Activated gamma-delta T cell treated with anti-CD3 and anti-CD28 coated beads, Interleukin-2, amount 50 U/mL, for 16 hours (primary cell): ENCODE results near the gene SPEG.

Source experiments
- DNase-seq: peaks from one replicate; pipeline ENCODE4 v3.0.0-alpha.2; 2020; ENCODE audit warnings: low read depth

The SPEG gene

GRCh38 chr2:219536967-219537366 lies 102.3 kb downstream of the SPEG start:
- no peak for DNase-seq

- no peak for DNase-seq
Observed at GRCh38 chr2:219537657-219538488, 103.2 kb downstream of the SPEG start.

- DNase-seq: no peak
Observed at GRCh38 chr2:219538504-219538951, 103.9 kb downstream of the SPEG start.

- no peak for DNase-seq
Observed at GRCh38 chr2:219538956-219539788, 104.5 kb downstream of the SPEG start.

GRCh38 chr2:219539926-219540678 lies 105.5 kb downstream of the SPEG start:
- no peak for DNase-seq

DNA sequence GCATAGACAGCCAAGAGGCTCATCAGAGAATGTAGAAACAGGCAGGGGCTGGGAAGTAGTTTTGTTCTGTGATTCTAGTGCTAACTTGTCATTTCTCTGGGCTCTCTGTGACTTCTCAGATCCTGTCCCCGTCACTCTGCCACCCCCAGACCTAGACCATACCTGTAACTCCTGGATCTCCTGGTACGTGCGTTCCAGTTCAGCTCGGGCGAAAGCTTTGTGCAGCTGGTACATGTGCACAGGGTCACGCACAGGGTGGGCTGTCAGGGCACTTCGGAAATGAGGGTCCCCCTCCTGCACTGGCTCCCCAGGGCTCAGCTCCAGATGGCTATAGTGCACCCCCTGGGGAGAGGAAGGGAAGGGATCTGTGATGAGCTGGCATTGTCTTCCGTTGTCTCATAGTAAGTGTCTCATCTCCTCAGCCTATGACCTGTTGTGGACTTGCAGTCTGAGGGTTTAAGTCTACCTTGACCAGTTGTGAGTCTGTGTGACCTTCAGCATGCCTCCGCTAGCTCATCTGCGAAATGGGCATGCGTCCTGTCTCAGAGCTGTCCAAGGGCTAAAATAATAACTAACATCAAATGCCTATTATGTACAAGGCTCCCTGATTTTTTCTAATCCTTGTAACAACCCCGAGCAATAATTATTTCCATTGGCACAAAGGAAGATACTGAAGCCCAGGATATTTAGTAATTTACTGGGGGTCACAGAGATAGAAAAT lies 106.3 kb downstream of the SPEG start:
- no peak for DNase-seq

DNA sequence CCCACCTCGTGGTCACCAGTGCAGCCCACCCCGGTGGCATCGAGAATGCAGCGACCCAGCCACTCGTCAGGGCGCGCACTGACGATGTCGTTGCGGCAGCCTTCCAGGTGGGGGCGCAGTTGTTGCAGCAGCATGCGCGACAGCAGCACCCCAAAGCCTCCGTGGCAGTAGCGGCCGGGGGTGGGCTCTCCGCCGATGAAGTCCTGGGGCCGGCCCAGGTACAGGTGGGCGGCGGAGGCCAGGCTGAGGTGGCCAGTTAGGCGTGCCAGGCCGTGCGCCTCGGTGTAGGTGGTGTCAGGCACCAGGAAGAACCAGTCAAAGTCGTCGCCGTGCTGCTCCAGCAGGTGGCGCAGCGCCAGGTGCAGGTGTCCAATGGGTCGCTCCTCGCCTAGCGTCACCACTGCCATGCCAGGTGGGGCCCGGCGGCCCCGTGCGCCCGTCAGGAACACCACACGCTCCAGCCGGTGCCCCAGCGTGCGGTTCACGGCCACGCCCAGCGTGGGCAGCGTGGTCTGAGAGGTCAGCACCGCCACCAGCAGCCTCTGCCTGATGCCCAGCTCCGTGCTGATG lies 107.1 kb downstream of the SPEG start:
- DNase-seq: peak; percentile 74

GRCh38 chr2:219542931-219543595 lies 108.4 kb downstream of the SPEG start:
- peak; percentile 3 for DNase-seq

- DNase-seq: peak; percentile 85
Observed at GRCh38 chr2:219543596-219544358, 109.1 kb downstream of the SPEG start, which contains the start of the genes CHPF and TMEM198. Gene CHPF, minus strand, starts transcription at chr2:219543809. Its CDS starts 271 bp downstream, at chr2:219543538. Gene TMEM198, plus strand, starts transcription at chr2:219544028. Its CDS starts 700 bp downstream, at chr2:219544728.

DNA sequence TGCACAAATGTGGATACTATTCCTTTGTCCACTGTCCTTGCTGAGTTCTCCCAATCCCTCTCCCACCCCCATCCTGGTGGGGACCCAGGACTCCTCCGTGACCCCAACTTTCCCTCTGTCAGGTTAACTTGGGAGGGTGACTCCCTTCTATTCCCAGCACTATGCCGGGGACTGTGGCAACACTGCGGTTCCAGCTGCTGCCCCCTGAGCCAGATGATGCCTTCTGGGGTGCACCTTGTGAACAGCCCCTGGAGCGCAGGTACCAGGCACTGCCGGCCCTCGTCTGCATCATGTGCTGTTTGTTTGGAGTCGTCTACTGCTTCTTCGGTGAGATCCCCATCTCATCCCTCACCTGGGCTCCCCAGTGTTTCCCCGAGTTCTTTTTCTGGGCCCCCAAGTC lies 109.9 kb downstream of the SPEG start:
- DNase-seq: no peak

GRCh38 chr2:219545295-219545942 lies 110.8 kb downstream of the SPEG start:
- DNase-seq: no peak

DNA sequence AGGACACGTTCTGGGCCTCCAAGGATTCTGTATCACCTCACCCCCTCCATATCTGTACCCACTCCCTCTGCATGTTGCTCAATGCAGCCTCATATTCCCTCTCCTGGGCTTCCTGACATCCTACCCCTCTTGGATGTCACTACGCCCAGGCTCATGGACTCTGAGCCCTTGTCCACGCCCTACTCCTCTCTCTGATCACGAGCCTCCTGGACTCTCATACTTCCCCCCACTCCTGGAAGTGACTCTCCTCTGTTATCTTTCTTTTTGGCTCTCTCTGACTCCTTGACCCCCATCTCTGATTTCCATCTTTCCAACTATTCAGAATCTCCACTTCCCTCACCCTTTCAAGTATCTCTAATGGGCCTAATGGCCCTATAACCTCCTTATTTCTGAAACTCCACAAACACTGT lies 111.3 kb downstream of the SPEG start:
- no peak for DNase-seq

DNA sequence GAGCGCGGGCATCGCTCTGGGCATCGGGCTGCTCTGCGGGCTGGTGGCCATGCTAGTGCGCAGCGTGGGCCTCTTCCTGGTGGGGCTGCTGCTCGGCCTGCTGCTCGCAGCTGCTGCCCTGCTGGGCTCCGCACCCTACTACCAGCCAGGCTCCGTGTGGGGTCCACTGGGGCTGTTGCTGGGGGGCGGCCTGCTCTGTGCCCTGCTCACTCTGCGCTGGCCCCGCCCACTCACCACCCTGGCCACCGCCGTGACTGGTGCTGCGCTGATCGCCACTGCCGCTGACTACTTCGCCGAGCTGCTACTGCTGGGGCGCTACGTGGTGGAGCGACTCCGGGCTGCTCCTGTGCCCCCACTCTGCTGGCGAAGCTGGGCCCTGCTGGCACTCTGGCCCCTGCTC lies 113.0 kb downstream of the SPEG start:
- DNase-seq: no peak
